WERI-Rb-1 (cell line): ENCODE data around the gene AMHR2.
A peak's percentile ranks its signal among the peaks of the same experiment; 100 is the strongest.
"Not testable (repeated sequence)": the region's sequence is repeated elsewhere in the genome, so short reads cannot be mapped to it uniquely, and the experiment has no call there.

Experiments
- DNase-seq: peaks from one replicate; pipeline ENCODE4 v3.0.0-alpha.2; 2020
- H3K27ac ChIP-seq: fragments of 250-450 bp; sonication (Bioruptor Pico); 2 replicates; pipeline ENCODE4 v1.5.1; 2020; ENCODE audit warnings: mild to moderate bottlenecking, moderate library complexity
- H3K27me3 ChIP-seq: fragments of 250-450 bp; sonication (Bioruptor Pico); 2 replicates; pipeline ENCODE4 v1.5.1; 2021; ENCODE audit warnings: mild to moderate bottlenecking, low read depth, moderate library complexity; ENCODE audit not compliant: insufficient read depth, severe bottlenecking
- H3K36me3 ChIP-seq: fragments of 250-450 bp; sonication (Bioruptor Pico); 2 replicates; pipeline ENCODE4 v1.5.1; 2020; ENCODE audit warnings: mild to moderate bottlenecking, moderate library complexity
- H3K4me3 ChIP-seq: 2 replicates; pipeline ENCODE4 v1.5.1; 2011; ENCODE audit warnings: low read depth, mild to moderate bottlenecking, control low read depth, low read length
- H3K9me3 ChIP-seq: fragments of 250-450 bp; sonication (Bioruptor Pico); 2 replicates; pipeline ENCODE4 v1.5.1; 2021; ENCODE audit warnings: mild to moderate bottlenecking, moderate library complexity; ENCODE audit not compliant: severe bottlenecking
- CTCF ChIP-seq: IDR thresholded peaks from 2 replicates; pipeline ENCODE4 v1.5.1; 2011; ENCODE audit warnings: low read depth, mild to moderate bottlenecking, control low read depth, inconsistent platforms, low read length

AMHR2 gene

DNA sequence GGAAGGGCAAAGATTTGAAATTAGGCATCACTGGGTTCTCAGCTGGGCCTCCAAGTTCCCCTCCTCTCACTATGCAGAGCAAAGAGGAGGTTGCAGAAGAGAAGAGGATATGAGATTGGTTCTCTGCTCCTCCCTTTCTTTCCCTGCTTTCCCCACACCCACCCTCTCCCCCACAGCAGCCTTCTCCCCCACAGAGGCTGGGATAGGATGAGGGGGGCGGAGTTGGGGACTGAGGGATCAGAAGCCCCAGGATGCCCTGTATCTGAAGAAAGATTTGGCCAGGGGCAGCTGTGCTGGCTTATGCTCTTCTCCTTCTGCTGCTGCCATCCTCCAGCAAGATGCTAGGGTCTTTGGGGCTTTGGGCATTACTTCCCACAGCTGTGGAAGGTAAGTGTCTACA is at the start of gene AMHR2:
TSS of gene AMHR2 (plus strand) at position 259 of the 400 bp plus-strand sequence. CDS start at position 339, 80 bp downstream.
- H3K27me3 ChIP-seq = no peaks in the 10 kb centered on the region
- no peak for TF ChIP-seq CTCF
- no peak within 1 kb of the TSS for H3K4me3 ChIP-seq
- no peaks in the 10 kb centered on the region for H3K9me3 ChIP-seq
- no peak within 1 kb of the TSS for H3K27ac ChIP-seq
- H3K36me3 ChIP-seq = no peaks in the 10 kb centered on the region
- peak; percentile 53 for DNase-seq

- not testable (repeated sequence) for H3K27ac ChIP-seq, H3K36me3 ChIP-seq, DNase-seq, H3K9me3 ChIP-seq, H3K27me3 ChIP-seq, H3K4me3 ChIP-seq
Measured at GRCh38 chr12:53374277-53374676, 49.4 kb upstream of the AMHR2 start.

DNA sequence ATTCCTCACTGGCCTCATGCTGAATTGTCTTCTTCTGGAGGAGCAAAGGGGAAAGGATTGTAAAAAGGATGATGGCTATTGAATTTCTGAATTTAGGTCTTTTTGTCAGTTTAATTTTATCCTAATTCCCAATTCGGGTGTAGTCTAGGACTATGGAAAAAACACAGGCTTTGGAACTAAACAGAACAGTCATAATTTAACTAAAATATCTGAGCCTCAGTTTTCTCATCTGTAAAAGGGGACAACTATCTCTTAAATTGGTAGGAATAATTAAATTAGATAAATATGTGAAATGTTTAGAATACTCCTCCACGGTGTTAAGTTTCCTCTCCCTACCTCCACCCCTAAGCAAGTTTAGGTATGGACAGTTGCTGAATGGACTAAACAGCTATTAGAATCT is 46.9 kb upstream of the AMHR2 start:
- H3K27ac ChIP-seq = no peak overlapping the region; the same call in 1 of the 2 replicates
- no peak for DNase-seq
- no peak for TF ChIP-seq CTCF

DNA sequence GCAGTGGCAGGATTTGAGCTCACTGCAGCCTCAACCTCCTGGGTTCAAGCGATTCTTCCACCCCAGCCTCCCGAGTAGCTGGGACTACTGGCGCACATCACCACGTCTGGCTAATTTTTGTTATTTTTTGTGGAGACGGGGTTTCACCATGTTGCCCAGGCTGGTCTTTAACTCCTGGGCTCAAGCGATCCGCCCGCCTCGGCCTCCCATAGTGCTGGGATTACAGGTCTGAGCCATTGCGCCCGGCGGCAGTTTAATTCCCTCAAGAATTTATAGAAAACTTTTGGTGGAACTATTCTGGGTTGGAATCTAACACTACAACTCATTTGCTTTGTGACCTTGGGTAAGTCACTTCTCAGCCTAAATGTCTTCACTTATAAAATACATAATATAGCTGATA is 45.4 kb upstream of the AMHR2 start:
- no peak for TF ChIP-seq CTCF
- peak overlapping the region; percentile 97 for H3K27ac ChIP-seq
- H3K36me3 ChIP-seq = peaks cover 23% of the 10 kb centered on the region
- no peaks in the 10 kb centered on the region for H3K27me3 ChIP-seq
- peak overlapping the region; percentile 59 for H3K4me3 ChIP-seq
- no peaks in the 10 kb centered on the region for H3K9me3 ChIP-seq
- DNase-seq = peak; percentile 57

More for the DNA sequence above, 46.9 kb upstream of the AMHR2 start:
- H3K9me3 ChIP-seq = no peaks in the 10 kb centered on the region
- H3K4me3 ChIP-seq = no peak overlapping the region
- no peaks in the 10 kb centered on the region for H3K27me3 ChIP-seq
- peaks cover 8% of the 10 kb centered on the region for H3K36me3 ChIP-seq

DNA sequence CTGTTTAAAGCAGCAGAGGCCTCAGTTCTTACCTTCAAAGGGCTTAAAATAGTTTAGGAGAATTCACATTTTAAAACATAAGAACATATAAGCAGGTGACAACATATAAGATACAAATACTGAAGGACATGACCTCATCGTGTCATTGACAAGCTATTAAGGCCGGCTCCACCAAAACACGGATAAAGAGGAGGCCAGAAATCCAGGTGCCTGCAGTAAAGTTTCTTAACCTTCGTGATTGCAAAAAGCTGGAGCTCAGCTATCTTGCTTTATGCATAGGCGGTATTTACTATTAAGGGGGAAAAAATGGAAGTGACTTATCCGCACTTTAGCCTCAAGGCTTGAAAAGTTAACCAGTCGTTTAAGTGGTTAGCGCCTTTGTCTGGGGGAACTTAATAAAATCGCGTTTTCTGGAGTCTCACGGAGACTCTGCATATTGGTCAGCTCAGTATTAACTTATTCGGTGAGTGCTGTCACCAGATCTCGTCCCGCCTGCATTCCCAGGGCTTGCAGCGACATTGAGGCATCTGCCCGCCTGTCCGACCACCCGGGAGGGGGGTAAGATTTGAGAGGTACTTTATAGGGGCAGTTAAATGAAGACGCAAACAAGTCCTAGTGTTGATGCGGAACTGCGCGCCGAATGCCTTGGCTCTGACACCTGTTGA is 44.8 kb upstream of the AMHR2 start:
- no peak for TF ChIP-seq CTCF
- Histone ChIP-seq H3K9me3 (no peaks in the 10 kb centered on the region), H3K36me3 (peaks cover 29% of the 10 kb centered on the region), H3K27me3 (no peaks in the 10 kb centered on the region), H3K27ac (peak overlapping the region; percentile 97), H3K4me3 (peak overlapping the region; percentile 59)
- DNase-seq = peak; percentile 24

- Histone ChIP-seq H3K4me3 (peak overlapping the region; percentile 59), H3K9me3 (no peaks in the 10 kb centered on the region), H3K36me3 (peaks cover 36% of the 10 kb centered on the region), H3K27ac (peak overlapping the region; percentile 97), H3K27me3 (no peaks in the 10 kb centered on the region)
- TF ChIP-seq CTCF = no peak
- DNase-seq = peak; percentile 99
Measured at GRCh38 chr12:53379389-53380103, 44.1 kb upstream of the AMHR2 start.
